Measurements from ENCODE around the gene FMNL2.

DNA sequence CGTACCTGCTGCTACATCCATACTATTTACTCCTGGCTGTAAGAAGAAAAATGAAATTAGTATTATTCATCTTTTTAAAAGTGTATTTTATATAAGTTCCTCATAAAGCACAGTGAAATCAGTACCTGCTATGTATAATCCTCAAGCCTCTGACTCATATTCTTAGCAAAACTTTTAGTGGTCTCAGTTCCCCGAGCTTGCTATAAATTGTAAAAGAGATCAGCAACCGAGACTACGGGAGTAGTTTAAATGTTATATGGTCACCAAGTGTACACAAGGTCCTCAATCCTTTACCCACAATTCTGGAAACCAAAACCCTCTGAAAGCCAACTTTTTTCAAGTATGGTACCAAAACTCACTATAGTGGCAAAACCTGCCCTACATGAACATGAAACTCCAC is 358.1 kb downstream of the FMNL2 start:
- TF ChIP-seq POLR2AphosphoS5 (IDR thresholded peaks at IDR 0.05) (no peak), POLR2A (IDR thresholded peaks at IDR 0.05; ENCODE audit: low read depth) (no peak), EP300 (IDR thresholded peaks at IDR 0.05) (no peak)
- TF ChIP-seq, protein P1, sequence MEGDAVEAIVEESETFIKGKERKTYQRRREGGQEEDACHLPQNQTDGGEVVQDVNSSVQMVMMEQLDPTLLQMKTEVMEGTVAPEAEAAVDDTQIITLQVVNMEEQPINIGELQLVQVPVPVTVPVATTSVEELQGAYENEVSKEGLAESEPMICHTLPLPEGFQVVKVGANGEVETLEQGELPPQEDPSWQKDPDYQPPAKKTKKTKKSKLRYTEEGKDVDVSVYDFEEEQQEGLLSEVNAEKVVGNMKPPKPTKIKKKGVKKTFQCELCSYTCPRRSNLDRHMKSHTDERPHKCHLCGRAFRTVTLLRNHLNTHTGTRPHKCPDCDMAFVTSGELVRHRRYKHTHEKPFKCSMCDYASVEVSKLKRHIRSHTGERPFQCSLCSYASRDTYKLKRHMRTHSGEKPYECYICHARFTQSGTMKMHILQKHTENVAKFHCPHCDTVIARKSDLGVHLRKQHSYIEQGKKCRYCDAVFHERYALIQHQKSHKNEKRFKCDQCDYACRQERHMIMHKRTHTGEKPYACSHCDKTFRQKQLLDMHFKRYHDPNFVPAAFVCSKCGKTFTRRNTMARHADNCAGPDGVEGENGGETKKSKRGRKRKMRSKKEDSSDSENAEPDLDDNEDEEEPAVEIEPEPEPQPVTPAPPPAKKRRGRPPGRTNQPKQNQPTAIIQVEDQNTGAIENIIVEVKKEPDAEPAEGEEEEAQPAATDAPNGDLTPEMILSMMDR (IDR thresholded peaks at IDR 0.05): no peak

Measured in esophagus muscularis mucosa (tissue), 4 donors.